HEK293 (cell line): ENCODE measurements around the gene ARHGAP26.

Source experiments
- HOXA7 ChIP-seq: sonication (generic); formaldehyde crosslinking; IDR thresholded peaks from 2 replicates; pipeline ENCODE4 v1.8.1; 2022; ENCODE audit warnings: missing genetic modification reagents, borderline replicate concordance
- REST ChIP-seq: fragments of 450-650 bp; formaldehyde crosslinking; IDR thresholded peaks from 2 replicates; pipeline ENCODE4 v1.5.1; 2016; ENCODE audit warnings: missing biosample characterization, missing genetic modification characterization

GRCh38 chr5:142832263-142832662 is 62.1 kb downstream of the ARHGAP26 start:
- TF ChIP-seq REST (tag by site-specific recombination), result no peak
- no peak for TF ChIP-seq HOXA7 (CRISPR knock-in tag)
